SU-DHL-6 (cell line): ENCODE data around the gene SKP1.

ENCODE experiments used
- H2AFZ ChIP-seq: fragments of 200-600 bp; sonication (generic); 2 replicates; pipeline ENCODE4 v1.6.1; 2014; ENCODE audit warnings: low read depth, mild to moderate bottlenecking, moderate library complexity, mixed read lengths, antibody characterized with exemption, low read length; ENCODE audit not compliant: severe bottlenecking
- H3F3A ChIP-seq: fragments of 200-600 bp; shearing (Covaris generic); 2 replicates; pipeline ENCODE4 v1.6.0; 2016; ENCODE audit warnings: antibody characterized with exemption, mild to moderate bottlenecking; ENCODE audit not compliant: insufficient read depth
- H3K27ac ChIP-seq: fragments of 200-600 bp; sonication (generic); 2 replicates; pipeline ENCODE4 v1.5.1; 2016; ENCODE audit warnings: low read depth, mild to moderate bottlenecking, low read length, moderate library complexity, mixed read lengths
- H3K27me3 ChIP-seq: fragments of 200-600 bp; sonication (generic), shearing (Covaris generic); 2 replicates; pipeline ENCODE4 v1.6.0; 2014; ENCODE audit warnings: mild to moderate bottlenecking, low read length
- H3K36me3 ChIP-seq: fragments of 200-600 bp; sonication (generic); 2 replicates; pipeline ENCODE4 v1.6.1; 2014; ENCODE audit warnings: mild to moderate bottlenecking, low read length, mixed read lengths
- H3K4me2 ChIP-seq: fragments of 300-600, 200-600 bp; shearing (Covaris generic), sonication (generic); 2 replicates; pipeline ENCODE4 v1.6.0; 2014; ENCODE audit warnings: low read length, low read depth, mild to moderate bottlenecking; ENCODE audit not compliant: poor library complexity, severe bottlenecking
- H3K4me3 ChIP-seq: fragments of 200-600 bp; sonication (generic); 2 replicates; pipeline ENCODE4 v1.5.1; 2014; ENCODE audit warnings: antibody characterized with exemption, low read length, mild to moderate bottlenecking, mixed read lengths; ENCODE audit not compliant: insufficient read depth, poor library complexity, severe bottlenecking
- H3K79me2 ChIP-seq: fragments of 200-600 bp; sonication (generic); 2 replicates; pipeline ENCODE4 v1.6.1; 2014; ENCODE audit warnings: mild to moderate bottlenecking, low read length, moderate library complexity; ENCODE audit not compliant: insufficient read depth
- H3K9ac ChIP-seq: fragments of 200-600 bp; sonication (generic); 2 replicates; pipeline ENCODE4 v1.7.0; 2014; ENCODE audit warnings: mild to moderate bottlenecking, low read length
- H3K9me2 ChIP-seq: fragments of 200-600 bp; sonication (generic); replicated peaks from 2 replicates; pipeline ENCODE4 v1.6.1; 2014; ENCODE audit warnings: low read length; ENCODE audit not compliant: insufficient read depth
- H3K9me3 ChIP-seq: fragments of 200-600 bp; sonication (generic); 2 replicates; pipeline ENCODE4 v1.6.1; 2014; ENCODE audit warnings: low read length, mixed read lengths; ENCODE audit not compliant: insufficient read depth
- H4K20me1 ChIP-seq: fragments of 200-600 bp; sonication (generic); 2 replicates; pipeline ENCODE4 v1.6.1; 2014; ENCODE audit warnings: low read depth, mild to moderate bottlenecking, antibody characterized with exemption, low read length, moderate library complexity, mixed read lengths
- CTCF ChIP-seq: fragments of 200-600 bp; sonication (generic); IDR thresholded peaks from one replicate; pipeline ENCODE4 v1.5.1; 2017; ENCODE audit warnings: antibody characterized with exemption, mild to moderate bottlenecking, low read length, moderate library complexity; ENCODE audit not compliant: insufficient read depth, poor library complexity, severe bottlenecking
- EZH2phosphoT487 ChIP-seq: fragments of 200-600 bp; sonication (generic), shearing (Covaris generic); conservative IDR thresholded peaks from 2 replicates; pipeline ENCODE4 v1.6.1; 2018; ENCODE audit warnings: mild to moderate bottlenecking, antibody characterized with exemption, low read length, moderate library complexity, mixed read lengths

SKP1 gene

GRCh38 chr5:134129411-134130238 is 47.1 kb downstream of the SKP1 start:
- no peak overlapping the region for H2AFZ ChIP-seq
- no peak overlapping the region for H3K9ac ChIP-seq
- no peak overlapping the region for H3K27ac ChIP-seq
- no peaks in the 10 kb centered on the region for H4K20me1 ChIP-seq
- no peak overlapping the region for H3K4me3 ChIP-seq
- H3K79me2 ChIP-seq, result no peaks in the 10 kb centered on the region
- H3K9me3 ChIP-seq, result no peaks in the 10 kb centered on the region
- no peaks in the 10 kb centered on the region for H3K9me2 ChIP-seq
- H3K36me3 ChIP-seq, result no peaks in the 10 kb centered on the region
- H3F3A ChIP-seq, result no peaks in the 10 kb centered on the region
- TF ChIP-seq CTCF (no peak), EZH2phosphoT487 (no peak)
- no peak overlapping the region for H3K4me2 ChIP-seq
- H3K27me3 ChIP-seq, result no peaks in the 10 kb centered on the region

GRCh38 chr5:134128648-134128995 is 48.1 kb downstream of the SKP1 start:
- no peak overlapping the region for H2AFZ ChIP-seq

GRCh38 chr5:134127988-134128647 is 48.6 kb downstream of the SKP1 start:
- H3K9me2 ChIP-seq, result no peaks in the 10 kb centered on the region

More at GRCh38 chr5:134128648-134128995, 48.1 kb downstream of the SKP1 start:
- H3K4me3 ChIP-seq, result no peak overlapping the region
- no peak overlapping the region for H3K9ac ChIP-seq
- no peaks in the 10 kb centered on the region for H3K9me3 ChIP-seq
- H3K9me2 ChIP-seq, result no peaks in the 10 kb centered on the region
- no peaks in the 10 kb centered on the region for H3K27me3 ChIP-seq
- H3K27ac ChIP-seq, result no peak overlapping the region
- no peak overlapping the region for H3K4me2 ChIP-seq
- H3F3A ChIP-seq, result no peaks in the 10 kb centered on the region
- H3K36me3 ChIP-seq, result no peaks in the 10 kb centered on the region
- H4K20me1 ChIP-seq, result no peaks in the 10 kb centered on the region
- H3K79me2 ChIP-seq, result no peaks in the 10 kb centered on the region
- TF ChIP-seq EZH2phosphoT487, result no peak
- no peak for TF ChIP-seq CTCF

More at GRCh38 chr5:134127988-134128647, 48.6 kb downstream of the SKP1 start:
- Histone ChIP-seq H3K9ac (no peak overlapping the region), H3F3A (no peaks in the 10 kb centered on the region), H3K79me2 (no peaks in the 10 kb centered on the region), H3K36me3 (no peaks in the 10 kb centered on the region), H2AFZ (no peak overlapping the region), H3K4me2 (no peak overlapping the region), H3K27ac (no peak overlapping the region), H3K9me3 (no peaks in the 10 kb centered on the region), H3K4me3 (no peak overlapping the region), H3K27me3 (no peaks in the 10 kb centered on the region), H4K20me1 (no peaks in the 10 kb centered on the region)
- TF ChIP-seq CTCF, result no peak
- no peak for TF ChIP-seq EZH2phosphoT487
